NCI-H1694 treated with DMSO at 0.1 percent for 48 hours (cell line): Measurements from ENCODE around the gene MAPK6.
"Not testable (repeated sequence)": the region's sequence is repeated elsewhere in the genome, so short reads cannot be mapped to it uniquely, and the experiment has no call there.

Experiments
- DNase-seq: peaks from one replicate; lab custom pipeline; 2025; lab: John Stamatoyannopoulos, UW

The MAPK6 gene

GRCh38 chr15:52018693-52019393 lies at the start of gene MAPK6:
Gene MAPK6 (plus strand): TSS chr15:52019219. CDS start chr15:52046461, 27,242 bp downstream.
- peak; percentile 75 for DNase-seq

- DNase-seq, result no peak
These were observed 49.3 kb upstream of the MAPK6 start for GRCh38 chr15:51969728-51970127.

- no peak for DNase-seq
These were observed 48.7 kb upstream of the MAPK6 start for GRCh38 chr15:51970132-51970817.

GRCh38 chr15:51971032-51971374 lies 48.0 kb upstream of the MAPK6 start:
- DNase-seq, result no peak

GRCh38 chr15:51971375-51972133 lies 47.5 kb upstream of the MAPK6 start, which contains the start of gene LEO1:
Gene LEO1 (minus strand): TSS chr15:51971778. CDS start chr15:51971745, 33 bp downstream.
- peak; percentile 94 for DNase-seq

GRCh38 chr15:51973220-51973619 lies 45.8 kb upstream of the MAPK6 start:
- DNase-seq, result no peak

GRCh38 chr15:51973775-51974174 lies 45.2 kb upstream of the MAPK6 start:
- no peak for DNase-seq

GRCh38 chr15:51982013-51982769 lies 36.8 kb upstream of the MAPK6 start:
- DNase-seq, result peak; percentile 90

- DNase-seq, result no peak
These were observed 36.3 kb upstream of the MAPK6 start for GRCh38 chr15:51982770-51983103.

- DNase-seq, result no peak
These were observed 27.9 kb upstream of the MAPK6 start for GRCh38 chr15:51991141-51991540.

- DNase-seq, result no peak
These were observed 26.1 kb upstream of the MAPK6 start for GRCh38 chr15:51992953-51993352.

GRCh38 chr15:52002351-52002750 lies 16.7 kb upstream of the MAPK6 start:
- no peak for DNase-seq

- not testable (repeated sequence) for DNase-seq
These were observed 15.9 kb upstream of the MAPK6 start for GRCh38 chr15:52003089-52003488.

GRCh38 chr15:52003710-52004109 lies 15.3 kb upstream of the MAPK6 start:
- DNase-seq, result no peak

GRCh38 chr15:52004806-52005205 lies 14.2 kb upstream of the MAPK6 start:
- no peak for DNase-seq

- DNase-seq, result no peak
These were observed 13.0 kb upstream of the MAPK6 start for GRCh38 chr15:52005748-52006701.

GRCh38 chr15:52006702-52007340 lies 12.2 kb upstream of the MAPK6 start:
- no peak for DNase-seq

- no peak for DNase-seq
These were observed 10.7 kb upstream of the MAPK6 start for GRCh38 chr15:52008359-52008697.

GRCh38 chr15:52008698-52009434 lies 10.2 kb upstream of the MAPK6 start:
- DNase-seq, result no peak
